ENCODE data around the gene PTPRO.

DNA sequence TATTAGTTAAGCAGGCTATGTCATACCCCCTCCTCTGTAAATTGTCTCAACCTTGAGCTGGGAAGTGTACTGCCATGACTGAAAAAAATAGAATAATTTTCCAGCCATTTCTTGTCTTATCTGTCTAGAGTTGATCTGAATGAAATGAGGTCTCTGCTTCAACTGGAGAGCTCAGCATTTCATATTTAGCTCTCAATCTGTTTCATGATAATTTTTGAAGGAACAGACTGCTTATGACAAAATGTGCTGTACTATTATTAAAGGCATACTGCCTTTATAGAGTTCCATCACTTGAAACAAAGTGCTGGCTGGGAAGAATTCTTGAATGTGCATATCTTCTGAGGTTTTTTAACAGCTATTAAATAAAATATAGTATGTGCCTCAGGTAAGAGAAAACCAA lies 19.1 kb downstream of the PTPRO start:
- TF ChIP-seq, protein P1, sequence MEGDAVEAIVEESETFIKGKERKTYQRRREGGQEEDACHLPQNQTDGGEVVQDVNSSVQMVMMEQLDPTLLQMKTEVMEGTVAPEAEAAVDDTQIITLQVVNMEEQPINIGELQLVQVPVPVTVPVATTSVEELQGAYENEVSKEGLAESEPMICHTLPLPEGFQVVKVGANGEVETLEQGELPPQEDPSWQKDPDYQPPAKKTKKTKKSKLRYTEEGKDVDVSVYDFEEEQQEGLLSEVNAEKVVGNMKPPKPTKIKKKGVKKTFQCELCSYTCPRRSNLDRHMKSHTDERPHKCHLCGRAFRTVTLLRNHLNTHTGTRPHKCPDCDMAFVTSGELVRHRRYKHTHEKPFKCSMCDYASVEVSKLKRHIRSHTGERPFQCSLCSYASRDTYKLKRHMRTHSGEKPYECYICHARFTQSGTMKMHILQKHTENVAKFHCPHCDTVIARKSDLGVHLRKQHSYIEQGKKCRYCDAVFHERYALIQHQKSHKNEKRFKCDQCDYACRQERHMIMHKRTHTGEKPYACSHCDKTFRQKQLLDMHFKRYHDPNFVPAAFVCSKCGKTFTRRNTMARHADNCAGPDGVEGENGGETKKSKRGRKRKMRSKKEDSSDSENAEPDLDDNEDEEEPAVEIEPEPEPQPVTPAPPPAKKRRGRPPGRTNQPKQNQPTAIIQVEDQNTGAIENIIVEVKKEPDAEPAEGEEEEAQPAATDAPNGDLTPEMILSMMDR (IDR thresholded peaks at IDR 0.05): no peak
- TF ChIP-seq POLR2A (IDR thresholded peaks at IDR 0.05): no peak
